Activated CD4-positive, alpha-beta T cell treated with anti-CD3 and anti-CD28 coated beads, Interleukin-2, amount 50 U/mL, for 48 hours (primary cell): ENCODE data around the gene OSTM1.
A peak's percentile ranks its signal among the peaks of the same experiment; 100 is the strongest.

ENCODE experiments used
- DNase-seq, 2 experiments: peaks; one replicate each; pipeline ENCODE4 v3.0.0-alpha.2; 2020

The OSTM1 gene

GRCh38 chr6:108100003-108100402 is 25.5 kb upstream of the OSTM1 start:
- DNase-seq: no peak

GRCh38 chr6:108097882-108098281 is 23.3 kb upstream of the OSTM1 start:
- no peak for DNase-seq

- DNase-seq: no peak
Observed at GRCh38 chr6:108093781-108094300, 19.3 kb upstream of the OSTM1 start.

GRCh38 chr6:108091288-108091687 is 16.7 kb upstream of the OSTM1 start:
- DNase-seq: no peak

GRCh38 chr6:108083349-108083748 is 8.8 kb upstream of the OSTM1 start:
- no peak for DNase-seq

- no peak for DNase-seq
Observed at GRCh38 chr6:108082539-108082938, 8.0 kb upstream of the OSTM1 start.

GRCh38 chr6:108080010-108080780 is 5.7 kb upstream of the OSTM1 start:
- no peak for DNase-seq

- DNase-seq: no peak
Observed at GRCh38 chr6:108078191-108078590, 3.6 kb upstream of the OSTM1 start.

GRCh38 chr6:108074057-108074358 is 533 bp downstream of the OSTM1 start:
- DNase-seq: no peak

GRCh38 chr6:108071736-108072276 is 2.7 kb downstream of the OSTM1 start:
- no peak for DNase-seq

- DNase-seq: peak in 1 of 2 experiments; percentile 21
Observed at GRCh38 chr6:108068618-108069017, 5.9 kb downstream of the OSTM1 start.

GRCh38 chr6:108068182-108068581 is 6.4 kb downstream of the OSTM1 start:
- DNase-seq: no peak

GRCh38 chr6:108052706-108053105 is 21.8 kb downstream of the OSTM1 start:
- DNase-seq: no peak

- DNase-seq: no peak
Observed at GRCh38 chr6:108051481-108051880, 23.1 kb downstream of the OSTM1 start.

- no peak for DNase-seq
Observed at GRCh38 chr6:108039681-108040080, 34.9 kb downstream of the OSTM1 start.

GRCh38 chr6:108036884-108037283 is 37.7 kb downstream of the OSTM1 start:
- DNase-seq: no peak

- DNase-seq: no peak
Observed at GRCh38 chr6:108031968-108032367, 42.6 kb downstream of the OSTM1 start.

- DNase-seq: no peak
Observed at GRCh38 chr6:108030211-108030610, 44.3 kb downstream of the OSTM1 start.

- no peak for DNase-seq
Observed at GRCh38 chr6:108029226-108029921, 45.2 kb downstream of the OSTM1 start.

- DNase-seq: no peak
Observed at GRCh38 chr6:108027594-108027993, 46.9 kb downstream of the OSTM1 start.

GRCh38 chr6:108027056-108027455 is 47.5 kb downstream of the OSTM1 start:
- DNase-seq: no peak

- no peak for DNase-seq
Observed at GRCh38 chr6:108024427-108025073, 50.0 kb downstream of the OSTM1 start.

- DNase-seq: no peak
Observed at GRCh38 chr6:108020472-108021116, 53.9 kb downstream of the OSTM1 start.
